ENCODE results near the gene ABLIM2. TPM values are rescaled to one million over a fixed set of nuclear protein-coding genes. Genes with fewer than 3 reads are reported as not detected.

Gene ABLIM2
- total and polyA plus RNA-seq, 2 of the 13 experiments (the other 11 are each of a cell fraction or from before 2014, with no cell fraction given) = 0.20 to 0.37 TPM

GRCh38 chr4:7973545-7973981, 185.1 kb downstream of the ABLIM2 start (continued):
- no peak for TF ChIP-seq HDAC2 (CRISPR knock-in tag; IDR thresholded peaks at IDR 0.05)
- TF ChIP-seq ZHX1 (CRISPR knock-in tag; IDR thresholded peaks at IDR 0.05; ENCODE audit: low read depth) = no peak
- TF ChIP-seq SAP130 (CRISPR knock-in tag; IDR thresholded peaks at IDR 0.05; ENCODE audit: low read depth) = 0 out of 2 replicates have a peak, but pooled peaks have one; percentile 35

- BruUV-seq (replicated peaks) = no TSS peak
- 64% methylated on average over 6 of the region's 13 CpGs for WGBS (ENCODE audit: low lambda C conversion rate)
- intact Hi-C loops (cut with micrococcal nuclease; ENCODE audit: unreplicated experiment) (no loop called here), in situ Hi-C loops (cut with HindIII; ENCODE audit: extremely low pct_ligation_motif_present, low pct_unique_long_range_greater_than_20kb) (no loop called here)
- Histone ChIP-seq H4K20me1 (ENCODE audit: insufficient read depth, low read length) (no peaks in the 10 kb centered on the region), H3K36me3 (replicated peaks in 1 of 2; ENCODE audit: control insufficient read depth in 1 of 2, insufficient read depth in 2 of 2, low read length in 2 of 2) (no peaks in the 10 kb centered on the region), H3K4me1 (ENCODE audit: insufficient read depth, low read length) (peaks cover 68% of the 10 kb centered on the region), H2AFZ (ENCODE audit: low read length) (no peak overlapping the region), H3K9me3 (ENCODE audit: low read length) (no peaks in the 10 kb centered on the region), H3K79me2 (ENCODE audit: insufficient read depth, low read length) (no peaks in the 10 kb centered on the region), H3K9ac (ENCODE audit: insufficient read depth, low read depth, low read length) (peak overlapping the region; percentile 57; the same call in 1 of the 2 replicates), H3K4me2 (ENCODE audit: low read depth, low read length) (peak overlapping the region; percentile 75), H3K4me3 (replicated peaks in 1 of 3; ENCODE audit: insufficient read depth in 1 of 3, low read depth in 2 of 3, low read length in 3 of 3) (peak overlapping the region; percentile 8 to 73 (median 21); a peak in 4 of 6 replicates), H3K27me3 (ENCODE audit: control insufficient read depth in 1 of 2, insufficient read depth in 2 of 2, low read length in 2 of 2) (peaks cover 0 to 2% of the 10 kb centered on the region in 2 experiments; a peak in 1 of 5 replicates), H3K27ac (ENCODE audit: extremely low read length, insufficient read depth, low read length) (no peak overlapping the region)
- CTCF ChIA-PET (ENCODE audit: low intra/inter-chr PET ratio, low total read pairs) = no interaction called here
- no peak for FAIRE-seq
- peak; percentile 20 for ATAC-seq
- DNase-seq (ENCODE audit: low spot score) = peak; percentile 23
- POLR2A ChIA-PET = no interaction called here
- TF ChIP-seq POLR2G (IDR thresholded peaks at IDR 0.05; ENCODE audit: low read depth, low read length) (no peak), PAXIP1 (CRISPR knock-in tag; conservative IDR thresholded peaks at IDR 0.05) (no peak), ZNF503 (CRISPR knock-in tag; IDR thresholded peaks at IDR 0.05) (no peak), AFF4 (CRISPR knock-in tag; IDR thresholded peaks at IDR 0.05) (no peak)
Observed at GRCh38 chr4:7971881-7972500, 186.6 kb downstream of the ABLIM2 start.

Data from HepG2 (cell line).